Mucosa of descending colon (tissue), 3 donors: Measurements from ENCODE around the gene KHDC4. TPM values are rescaled to one million over a fixed set of nuclear protein-coding genes. Genes with fewer than 3 reads are reported as not detected.

Source experiments
- ATAC-seq: fragments of 200-7000 bp; cut with Tn5 transposase; one replicate; pipeline ENCODE4 v1.9.1; 2020; ENCODE audit warnings: mild to moderate bottlenecking, moderate library complexity
- DNase-seq, 3 donors: peaks; one replicate each; pipeline ENCODE4 v3.0.0-alpha.2; 2020
- H3K36me3 ChIP-seq: fragments of 200-600 bp; one replicate; pipeline ENCODE4 v1.8.0; 2021; ENCODE audit warnings: low read depth, mild to moderate bottlenecking
- H3K4me1 ChIP-seq: fragments of 200-600 bp; one replicate; pipeline ENCODE4 v1.8.0; 2021; ENCODE audit warnings: low read depth, mild to moderate bottlenecking
- H3K4me3 ChIP-seq: fragments of 200-600 bp; one replicate; pipeline ENCODE4 v1.8.0; 2021; ENCODE audit warnings: mild to moderate bottlenecking
- H3K9me3 ChIP-seq: fragments of 200-600 bp; one replicate; pipeline ENCODE4 v1.8.0; 2021; ENCODE audit warnings: mild to moderate bottlenecking
- CTCF ChIP-seq: fragments of 200-600 bp; IDR thresholded peaks from one replicate; pipeline ENCODE4 v1.8.0; 2022; ENCODE audit warnings: antibody characterized with exemption, mild to moderate bottlenecking
- intact Hi-C, 2 donors: fragments of 100-400 bp; cut with DNase I in 1 of 2; cut with micrococcal nuclease in 1 of 2; formaldehyde crosslinking; loops; one replicate each; pipeline versions ENCODE4 v1.11.0 to v1.11.1; 2022; cut with DNase I, micrococcal nuclease
- total RNA-seq, 3 donors: library from RNA; stranded (reverse); fragmentation: NEBNext Ultra II Directional in 2 of 3; extraction: Animal tissue kit (Norgen Biotek cat#: 25700) in 2 of 3; gene quantifications; one replicate each; pipeline versions ENCODE4 v1.2.1 to v1.2.4, GENCODE V29; 2021 to 2023
- donor health status: DM: no; HTN: no; CAD: no; lungs with moderate emphysema.
- donor health status: DM: no; HTN: no; CAD: no.
- donor health status: DM: no; HTN: yes; CAD: no.

Gene KHDC4
- total RNA-seq, 3 donors from 2014 or later: 52.9 to 59.5 (median 58.6) TPM

DNA sequence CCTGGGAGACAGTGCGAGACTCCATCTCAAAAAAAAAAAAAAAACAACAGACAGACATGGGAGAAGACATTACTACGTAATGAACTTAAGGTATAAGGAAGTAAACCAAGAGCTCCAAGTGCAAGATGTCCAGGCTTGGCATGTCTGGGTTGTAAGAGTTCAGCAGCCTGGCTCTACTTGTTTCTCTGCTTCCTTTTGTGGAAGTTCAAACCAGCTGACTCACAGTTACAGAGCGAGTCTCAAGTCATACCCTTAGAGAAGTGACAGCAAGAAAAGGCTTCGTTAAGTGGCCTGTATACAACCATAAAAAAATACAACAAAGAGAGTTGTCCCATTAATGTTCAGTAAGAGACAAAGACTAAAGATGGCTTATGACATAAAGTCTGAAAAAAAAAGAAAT, 24.3 kb downstream of the KHDC4 start:
- intact Hi-C loops: no loop called here
- peaks cover 2% of the 10 kb centered on the region for H3K36me3 ChIP-seq
- H3K9me3 ChIP-seq: no peaks in the 10 kb centered on the region
- H3K4me3 ChIP-seq: no peak overlapping the region
- DNase-seq (peak in 1 of 3 donors; percentile 21), ATAC-seq (peak; percentile 34)
- H3K4me1 ChIP-seq: peaks cover 9% of the 10 kb centered on the region
- no peak for TF ChIP-seq CTCF

- H3K36me3 ChIP-seq: peaks cover 23% of the 10 kb centered on the region
- no peak for TF ChIP-seq CTCF
- H3K4me1 ChIP-seq: no peaks in the 10 kb centered on the region
- H3K9me3 ChIP-seq: no peaks in the 10 kb centered on the region
- ATAC-seq (no peak), DNase-seq (no peak)
- no peak overlapping the region for H3K4me3 ChIP-seq
- intact Hi-C loops: no loop called here
Measured at GRCh38 chr1:155904261-155904660, 30.0 kb downstream of the KHDC4 start.

DNA sequence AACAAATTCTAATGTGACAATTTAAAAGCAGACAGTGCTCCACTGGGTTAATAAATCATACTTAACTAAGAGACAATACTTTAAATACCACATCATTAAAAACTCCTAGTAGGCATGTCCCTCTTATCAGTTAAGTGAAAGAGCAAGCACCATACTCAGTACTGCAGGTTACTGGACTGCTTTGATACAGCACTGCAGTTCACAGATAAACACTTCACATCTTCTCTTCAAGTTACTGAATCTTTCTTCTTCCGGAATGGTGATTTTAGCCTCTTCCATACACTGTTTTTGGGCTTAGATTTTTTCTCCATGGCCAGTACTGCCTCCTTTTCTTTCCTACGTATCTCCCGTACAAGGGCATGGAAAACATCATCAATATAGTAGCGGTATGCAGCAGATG, 34.1 kb downstream of the KHDC4 start:
- intact Hi-C loops: no loop called here
- H3K36me3 ChIP-seq: peaks cover 28% of the 10 kb centered on the region

DNA sequence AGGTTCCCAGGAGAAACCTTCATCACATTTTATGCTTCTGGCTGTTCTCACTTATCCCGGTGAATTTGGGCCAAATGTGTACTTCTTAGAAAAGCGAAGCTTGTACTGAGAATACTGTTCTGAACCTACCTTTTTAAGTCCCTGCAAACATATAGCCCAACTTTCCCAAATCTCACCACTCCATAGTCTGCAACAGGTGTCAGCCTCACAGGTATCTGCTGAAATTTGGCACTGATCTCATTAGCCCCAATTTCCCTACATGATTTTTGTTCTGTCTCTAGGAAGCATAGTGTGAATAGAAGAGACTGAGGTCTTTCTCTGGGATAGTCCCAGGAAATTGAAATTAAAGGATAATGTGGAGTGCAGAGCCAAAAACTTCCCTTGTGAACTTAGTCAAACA, 34.5 kb downstream of the KHDC4 start:
- intact Hi-C loops: no loop called here
- no peak overlapping the region for H3K4me3 ChIP-seq
- H3K36me3 ChIP-seq: peaks cover 24% of the 10 kb centered on the region
- DNase-seq (no peak), ATAC-seq (no peak)
- no peaks in the 10 kb centered on the region for H3K9me3 ChIP-seq
- TF ChIP-seq CTCF: no peak
- H3K4me1 ChIP-seq: no peaks in the 10 kb centered on the region

More for the DNA sequence above, 34.1 kb downstream of the KHDC4 start:
- ATAC-seq: no peak
- Histone ChIP-seq H3K4me1 (no peaks in the 10 kb centered on the region), H3K4me3 (no peak overlapping the region), H3K9me3 (no peaks in the 10 kb centered on the region)
- no peak for DNase-seq
- no peak for TF ChIP-seq CTCF

- peaks cover 21% of the 10 kb centered on the region for H3K36me3 ChIP-seq
- ATAC-seq: no peak
- peaks cover under 1% of the 10 kb centered on the region for H3K4me1 ChIP-seq
Measured at GRCh38 chr1:155898888-155899287, 35.3 kb downstream of the KHDC4 start.

More at GRCh38 chr1:155898888-155899287, 35.3 kb downstream of the KHDC4 start:
- DNase-seq: no peak
- intact Hi-C loops: no loop called here
- Histone ChIP-seq H3K9me3 (no peaks in the 10 kb centered on the region), H3K4me3 (no peak overlapping the region)
- TF ChIP-seq CTCF: no peak
